BJ (cell line): ENCODE results near the gene PPP2R2D. TPM values are rescaled to one million over a fixed set of nuclear protein-coding genes. Genes with fewer than 3 reads are reported as not detected.

Experiments
- CTCF ChIA-PET: fragments of 350-600 bp; formaldehyde crosslinking; extraction: SDS; loops from one replicate; lab custom pipeline; 2021; ENCODE audit warnings: antibody characterized with exemption, inconsistent platforms; lab: Yijun Ruan, JAX
- POLR2A ChIA-PET: fragments of 300-600 bp; sonication (Branson Sonifier 250); formaldehyde crosslinking; extraction: SDS; loops from one replicate; lab custom pipeline; 2021; ENCODE audit warnings: antibody characterized with exemption; lab: Charles Lee
- DNase-seq: peaks from one replicate; pipeline ENCODE4 v3.0.0-alpha.2; 2011; ENCODE audit warnings: low read depth
- H3K27me3 ChIP-seq: 2 replicates; pipeline ENCODE4 v1.6.0; 2011; ENCODE audit warnings: low read length; ENCODE audit not compliant: control insufficient read depth, insufficient read depth
- H3K36me3 ChIP-seq: 2 replicates; pipeline ENCODE4 v1.5.1; 2011; ENCODE audit warnings: low read length; ENCODE audit not compliant: control insufficient read depth, insufficient read depth
- H3K4me3 ChIP-seq: 2 replicates; pipeline ENCODE4 v1.5.1; 2011; ENCODE audit warnings: low read depth, mild to moderate bottlenecking, control low read depth, low read length
- polyA plus RNA-seq: library from polyadenylated mRNA; depleted of rRNA; stranded (reverse); fragments of >200 nt; gene quantifications from 2 replicates; pipeline ENCODE4 v1.2.3, GENCODE V29; 2011
- TF ChIP-seq, protein P1 (sequence below): IDR thresholded peaks from 2 replicates; pipeline ENCODE4 v1.5.1; 2011; ENCODE audit warnings: low read depth, mild to moderate bottlenecking, control low read depth, inconsistent platforms, low read length, moderate library complexity; ENCODE audit not compliant: insufficient read depth

PPP2R2D gene
- polyA plus RNA-seq, 1 experiment: 31.2 TPM

DNA sequence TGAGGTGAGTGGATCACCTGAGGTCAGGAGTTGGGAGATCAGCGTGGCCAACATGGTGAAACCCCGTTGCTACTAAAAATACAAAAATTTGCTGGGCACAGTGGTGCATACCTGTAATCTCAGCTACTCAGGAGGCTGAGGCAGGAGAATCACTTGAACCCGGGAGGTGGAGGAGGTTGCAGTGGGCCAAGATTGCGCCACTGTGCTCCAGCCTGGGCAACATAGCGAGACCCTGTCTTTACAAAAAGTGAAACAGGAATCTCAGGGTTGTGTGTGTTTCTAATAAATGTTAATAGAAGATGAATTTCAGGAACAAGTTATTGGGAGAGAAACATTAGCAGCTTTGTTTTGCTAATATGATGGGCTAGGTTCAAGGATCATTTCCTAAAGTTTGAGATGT lies 19.9 kb downstream of the PPP2R2D start:
- no peak overlapping the region for H3K4me3 ChIP-seq
- ChIA-PET POLR2A (no interaction called here), CTCF (no interaction called here)
- no peaks in the 10 kb centered on the region for H3K27me3 ChIP-seq
- no peaks in the 10 kb centered on the region for H3K36me3 ChIP-seq
- no peak for DNase-seq
- TF ChIP-seq, protein P1, sequence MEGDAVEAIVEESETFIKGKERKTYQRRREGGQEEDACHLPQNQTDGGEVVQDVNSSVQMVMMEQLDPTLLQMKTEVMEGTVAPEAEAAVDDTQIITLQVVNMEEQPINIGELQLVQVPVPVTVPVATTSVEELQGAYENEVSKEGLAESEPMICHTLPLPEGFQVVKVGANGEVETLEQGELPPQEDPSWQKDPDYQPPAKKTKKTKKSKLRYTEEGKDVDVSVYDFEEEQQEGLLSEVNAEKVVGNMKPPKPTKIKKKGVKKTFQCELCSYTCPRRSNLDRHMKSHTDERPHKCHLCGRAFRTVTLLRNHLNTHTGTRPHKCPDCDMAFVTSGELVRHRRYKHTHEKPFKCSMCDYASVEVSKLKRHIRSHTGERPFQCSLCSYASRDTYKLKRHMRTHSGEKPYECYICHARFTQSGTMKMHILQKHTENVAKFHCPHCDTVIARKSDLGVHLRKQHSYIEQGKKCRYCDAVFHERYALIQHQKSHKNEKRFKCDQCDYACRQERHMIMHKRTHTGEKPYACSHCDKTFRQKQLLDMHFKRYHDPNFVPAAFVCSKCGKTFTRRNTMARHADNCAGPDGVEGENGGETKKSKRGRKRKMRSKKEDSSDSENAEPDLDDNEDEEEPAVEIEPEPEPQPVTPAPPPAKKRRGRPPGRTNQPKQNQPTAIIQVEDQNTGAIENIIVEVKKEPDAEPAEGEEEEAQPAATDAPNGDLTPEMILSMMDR: no peak

DNA sequence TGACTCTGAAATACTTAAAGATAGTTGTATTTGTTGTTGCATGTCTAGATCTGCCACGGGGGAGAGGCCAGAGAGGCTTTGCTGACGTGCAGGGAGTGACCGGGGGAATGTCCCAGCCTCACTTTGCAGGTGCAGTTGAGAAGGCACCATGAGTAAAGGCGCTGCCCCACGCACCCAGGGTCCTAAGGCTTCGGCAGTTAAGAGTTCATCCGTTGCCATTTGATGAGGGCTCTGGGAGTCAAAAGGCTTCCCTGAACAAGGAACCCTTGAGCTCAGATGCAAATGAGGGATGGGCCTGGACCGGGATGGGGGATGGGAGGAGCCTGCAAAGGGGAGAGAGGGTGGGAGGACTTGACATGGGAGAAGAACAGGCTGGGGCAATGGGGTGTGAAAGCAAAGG lies 20.4 kb downstream of the PPP2R2D start:
- ChIA-PET POLR2A (no interaction called here), CTCF (no interaction called here)
- TF ChIP-seq, protein P1: no peak
- Histone ChIP-seq H3K36me3 (no peaks in the 10 kb centered on the region), H3K4me3 (no peak overlapping the region), H3K27me3 (no peaks in the 10 kb centered on the region)
- no peak for DNase-seq

DNA sequence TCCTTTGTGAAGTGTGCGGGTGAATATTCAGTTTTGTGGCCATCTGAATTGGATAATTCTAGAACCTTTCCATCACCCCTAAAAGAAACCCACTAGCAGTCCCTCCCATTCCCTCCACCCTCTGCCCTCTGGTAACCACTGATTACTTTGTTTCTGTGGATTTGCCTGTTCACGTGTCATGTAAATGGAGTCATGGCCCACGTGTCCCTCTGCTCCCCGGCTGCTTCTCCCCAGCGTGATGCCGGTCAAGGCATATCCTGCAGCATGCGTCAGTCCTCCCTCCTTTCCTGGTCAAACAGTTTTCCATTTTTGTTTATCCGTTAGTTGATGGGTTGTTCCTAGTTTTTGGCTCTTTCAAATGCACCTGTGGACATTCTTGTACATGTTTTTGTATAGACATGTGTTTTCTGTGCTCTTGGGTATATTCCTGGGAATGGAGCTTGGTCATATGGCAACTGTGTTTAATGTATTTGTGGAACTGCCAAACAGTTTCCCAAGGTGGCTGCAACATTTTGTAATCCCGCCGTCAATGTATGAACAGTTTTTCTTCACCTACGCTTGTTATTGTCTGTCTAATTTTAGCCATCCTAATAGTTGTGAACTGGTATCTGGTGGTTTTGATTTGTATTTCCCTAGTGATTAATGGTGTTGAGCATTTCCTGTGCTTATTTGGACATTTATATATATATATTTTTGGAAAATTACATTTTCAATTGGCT lies 22.4 kb downstream of the PPP2R2D start:
- H3K4me3 ChIP-seq: no peak overlapping the region
- POLR2A ChIA-PET: no interaction called here
- no peaks in the 10 kb centered on the region; the same call in 1 of the 2 replicates for H3K36me3 ChIP-seq
- CTCF ChIA-PET: interaction anchor here (1.0 to 1.1 kb wide), 2 partner anchors 50 to 100 kb away, joined by 3 read pairs; no protein-coding TSS in a partner anchor
- H3K27me3 ChIP-seq: no peaks in the 10 kb centered on the region
- no peak for DNase-seq
- TF ChIP-seq, protein P1: no peak

DNA sequence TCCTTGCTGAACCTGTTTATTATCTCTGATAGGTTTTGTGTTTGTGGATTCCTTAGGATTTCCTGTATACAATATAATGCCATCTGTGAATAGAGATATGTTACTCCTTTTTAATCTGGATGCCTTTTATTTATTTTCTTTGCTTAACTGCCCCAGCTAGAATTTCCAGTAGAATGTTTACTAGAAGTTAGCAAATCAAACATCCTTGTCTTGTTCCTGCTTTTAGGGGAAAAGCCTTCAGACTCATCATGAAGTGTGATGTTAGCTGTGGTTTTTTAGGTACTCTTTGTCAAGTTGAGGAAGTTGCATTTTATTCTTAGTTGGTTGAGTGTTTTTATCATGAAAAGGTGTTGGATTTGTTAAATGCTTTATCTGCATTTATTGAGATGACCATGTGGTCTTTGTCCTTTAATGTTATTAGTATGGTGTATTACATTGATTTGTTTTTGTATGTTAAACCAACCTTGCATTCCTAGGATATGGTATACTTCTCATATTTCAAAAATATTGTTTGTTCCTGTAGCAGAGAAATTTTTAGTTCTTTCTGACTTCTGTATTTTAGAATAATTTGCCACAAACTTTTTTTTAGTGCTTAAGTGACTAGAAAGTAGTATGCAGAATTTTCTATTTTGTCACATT lies 24.3 kb downstream of the PPP2R2D start:
- ChIA-PET POLR2A (no interaction called here), CTCF (no interaction called here)
- no peak overlapping the region for H3K4me3 ChIP-seq
- TF ChIP-seq, protein P1: no peak
- H3K27me3 ChIP-seq: no peaks in the 10 kb centered on the region
- no peak for DNase-seq
- H3K36me3 ChIP-seq: no peaks in the 10 kb centered on the region; the same call in 1 of the 2 replicates

DNA sequence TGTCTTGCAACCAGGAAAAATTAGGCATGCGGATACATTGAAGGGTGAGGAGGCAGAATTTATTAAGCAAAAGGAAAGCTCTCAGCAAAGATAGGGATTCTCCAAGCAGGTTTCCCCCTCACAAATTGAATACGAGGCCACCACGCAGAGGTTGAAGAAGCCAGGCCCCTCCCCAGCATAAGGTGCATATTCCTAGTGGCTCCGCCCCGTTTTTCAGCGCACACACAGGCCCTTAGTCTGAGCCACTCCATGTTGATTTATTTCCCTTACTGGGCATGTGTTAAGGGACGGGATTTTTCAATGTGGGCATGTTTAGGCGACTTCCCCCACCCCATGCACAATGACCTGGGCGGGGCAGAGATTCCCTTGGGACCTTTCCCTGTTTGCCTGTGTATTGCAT lies 24.9 kb downstream of the PPP2R2D start:
- DNase-seq: no peak
- TF ChIP-seq, protein P1: no peak
- no peaks in the 10 kb centered on the region for H3K27me3 ChIP-seq
- ChIA-PET POLR2A (no interaction called here), CTCF (no interaction called here)
- no peak overlapping the region for H3K4me3 ChIP-seq
- no peaks in the 10 kb centered on the region; the same call in 1 of the 2 replicates for H3K36me3 ChIP-seq
